ENCODE results near the gene ARID2.

The ARID2 gene

DNA sequence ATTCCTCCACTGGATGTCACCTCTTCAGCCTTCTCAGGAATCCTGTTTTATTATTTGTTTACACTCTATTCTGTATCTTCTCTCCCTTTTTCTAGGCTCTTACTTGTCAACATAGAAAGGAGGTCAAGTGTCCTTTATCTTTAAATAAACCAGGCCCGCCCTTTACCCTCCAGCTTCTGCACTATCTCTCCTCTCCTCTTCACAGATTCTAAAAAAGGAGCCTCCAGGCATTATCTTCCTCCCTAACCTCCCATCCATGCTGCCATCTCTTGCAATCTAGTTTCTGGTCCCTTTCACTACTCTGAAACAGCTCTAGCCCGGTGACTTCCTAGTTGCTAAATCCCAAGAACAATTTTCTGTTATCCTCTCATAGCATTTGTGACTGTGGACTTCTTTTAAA, 24.1 kb upstream of the ARID2 start:
- in situ Hi-C loops (cut with MboI; ENCODE audit: low pct_unique_long_range_greater_than_20kb, low sequenced_read_pairs, unreplicated experiment): no loop called here
- no peak for DNase-seq (ENCODE audit: low spot score)
- TF ChIP-seq, protein P1, sequence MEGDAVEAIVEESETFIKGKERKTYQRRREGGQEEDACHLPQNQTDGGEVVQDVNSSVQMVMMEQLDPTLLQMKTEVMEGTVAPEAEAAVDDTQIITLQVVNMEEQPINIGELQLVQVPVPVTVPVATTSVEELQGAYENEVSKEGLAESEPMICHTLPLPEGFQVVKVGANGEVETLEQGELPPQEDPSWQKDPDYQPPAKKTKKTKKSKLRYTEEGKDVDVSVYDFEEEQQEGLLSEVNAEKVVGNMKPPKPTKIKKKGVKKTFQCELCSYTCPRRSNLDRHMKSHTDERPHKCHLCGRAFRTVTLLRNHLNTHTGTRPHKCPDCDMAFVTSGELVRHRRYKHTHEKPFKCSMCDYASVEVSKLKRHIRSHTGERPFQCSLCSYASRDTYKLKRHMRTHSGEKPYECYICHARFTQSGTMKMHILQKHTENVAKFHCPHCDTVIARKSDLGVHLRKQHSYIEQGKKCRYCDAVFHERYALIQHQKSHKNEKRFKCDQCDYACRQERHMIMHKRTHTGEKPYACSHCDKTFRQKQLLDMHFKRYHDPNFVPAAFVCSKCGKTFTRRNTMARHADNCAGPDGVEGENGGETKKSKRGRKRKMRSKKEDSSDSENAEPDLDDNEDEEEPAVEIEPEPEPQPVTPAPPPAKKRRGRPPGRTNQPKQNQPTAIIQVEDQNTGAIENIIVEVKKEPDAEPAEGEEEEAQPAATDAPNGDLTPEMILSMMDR (IDR thresholded peaks at IDR 0.05; ENCODE audit: extremely low read depth, insufficient read depth, missing control alignments): no peak

DNA sequence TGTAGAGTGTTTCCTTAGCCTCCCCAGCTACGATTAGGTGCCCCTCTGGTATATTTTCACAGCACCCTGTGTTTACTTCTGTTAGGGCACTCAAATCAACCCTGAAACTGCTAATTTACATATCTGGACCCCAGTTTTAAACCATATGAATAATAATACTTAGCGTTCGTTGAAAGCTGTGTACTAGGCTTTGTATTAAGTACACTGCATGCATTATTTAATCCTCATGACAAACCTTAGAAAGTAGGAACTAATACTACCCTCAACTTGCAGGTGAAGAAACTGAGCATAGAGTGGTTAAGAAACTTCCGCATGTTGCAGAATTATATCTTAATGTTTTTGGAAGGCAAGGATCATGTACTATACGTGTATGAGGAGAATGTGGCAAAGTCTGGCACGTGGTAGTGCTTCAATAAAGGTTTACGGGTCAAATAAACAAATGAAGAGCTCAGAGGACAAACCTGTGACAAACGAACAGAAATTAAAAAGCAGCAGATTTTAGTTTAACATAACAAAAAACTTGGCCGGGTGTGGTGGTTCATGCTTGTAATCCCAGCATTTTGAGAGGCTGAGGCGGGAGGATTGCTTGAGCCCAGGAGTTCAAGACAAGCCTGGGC, 22.2 kb upstream of the ARID2 start:
- in situ Hi-C loops (cut with MboI; ENCODE audit: low pct_unique_long_range_greater_than_20kb, low sequenced_read_pairs, unreplicated experiment): no loop called here
- DNase-seq (ENCODE audit: low spot score): no peak
- TF ChIP-seq, protein P1 (IDR thresholded peaks at IDR 0.05; ENCODE audit: extremely low read depth, insufficient read depth, missing control alignments): no peak

DNA sequence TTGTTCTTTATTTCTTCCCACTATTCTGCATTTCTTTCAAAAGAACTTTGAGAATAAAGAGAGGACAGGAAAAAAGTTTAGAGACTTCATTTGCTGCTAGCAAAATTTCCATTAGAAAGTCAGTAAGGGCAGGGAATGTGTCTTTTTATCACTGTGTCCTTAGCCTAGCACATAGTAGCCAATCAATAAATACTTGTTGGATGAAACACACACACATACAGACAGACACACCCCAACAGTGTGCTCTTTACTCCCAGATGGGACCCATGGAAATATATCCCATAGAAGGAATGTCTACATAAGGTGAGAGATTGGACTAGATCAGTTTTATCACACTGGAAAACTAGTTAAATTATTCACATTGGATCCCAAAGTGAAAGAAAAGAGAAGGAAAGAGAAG, 21.1 kb upstream of the ARID2 start:
- in situ Hi-C loops (cut with MboI; ENCODE audit: low pct_unique_long_range_greater_than_20kb, low sequenced_read_pairs, unreplicated experiment): no loop called here
- TF ChIP-seq, protein P1 (IDR thresholded peaks at IDR 0.05; ENCODE audit: extremely low read depth, insufficient read depth, missing control alignments): no peak
- no peak for DNase-seq (ENCODE audit: low spot score)

DNA sequence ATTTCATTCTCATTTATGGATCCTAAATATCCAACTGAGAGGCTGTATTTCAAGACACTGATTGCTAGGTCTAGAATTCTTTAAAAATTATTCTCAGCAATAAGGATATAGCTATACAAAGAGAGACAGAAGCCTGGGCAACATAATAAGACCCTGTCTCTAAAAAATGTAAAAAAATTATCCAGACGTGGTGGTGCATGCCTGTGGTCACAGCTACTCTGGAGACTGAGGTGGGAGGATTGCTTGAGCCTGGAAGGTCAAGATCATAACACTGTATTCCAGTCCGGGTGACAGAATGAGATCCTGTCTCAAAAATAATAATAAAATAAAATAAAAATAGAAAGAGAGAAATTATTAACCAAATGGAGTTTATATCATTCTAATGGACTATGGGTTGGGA, 20.6 kb upstream of the ARID2 start:
- in situ Hi-C loops (cut with MboI; ENCODE audit: low pct_unique_long_range_greater_than_20kb, low sequenced_read_pairs, unreplicated experiment): no loop called here
- TF ChIP-seq, protein P1 (IDR thresholded peaks at IDR 0.05; ENCODE audit: extremely low read depth, insufficient read depth, missing control alignments): no peak
- DNase-seq (ENCODE audit: low spot score): no peak

DNA sequence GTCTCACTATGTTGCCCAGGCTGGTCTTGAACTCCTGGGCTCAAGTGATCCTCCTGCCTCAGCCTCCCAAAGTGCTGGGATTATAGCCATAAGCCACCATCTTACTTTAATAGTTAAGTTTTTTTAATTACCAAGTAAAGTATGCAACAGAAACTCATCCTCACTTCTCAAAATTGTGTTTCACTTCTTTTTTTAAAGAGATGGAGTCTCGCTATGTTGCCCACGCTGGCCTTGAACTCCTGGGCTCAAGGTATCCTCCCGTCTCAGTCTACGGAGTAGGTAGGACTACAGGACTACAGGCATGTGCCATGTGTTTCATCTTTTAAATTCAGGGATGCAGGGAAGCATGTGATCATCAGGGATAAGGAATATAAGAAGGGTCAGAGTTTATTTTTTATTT, 17.2 kb upstream of the ARID2 start:
- in situ Hi-C loops (cut with MboI; ENCODE audit: low pct_unique_long_range_greater_than_20kb, low sequenced_read_pairs, unreplicated experiment): no loop called here
- DNase-seq (ENCODE audit: low spot score): no peak
- TF ChIP-seq, protein P1 (IDR thresholded peaks at IDR 0.05; ENCODE audit: extremely low read depth, insufficient read depth, missing control alignments): no peak

DNA sequence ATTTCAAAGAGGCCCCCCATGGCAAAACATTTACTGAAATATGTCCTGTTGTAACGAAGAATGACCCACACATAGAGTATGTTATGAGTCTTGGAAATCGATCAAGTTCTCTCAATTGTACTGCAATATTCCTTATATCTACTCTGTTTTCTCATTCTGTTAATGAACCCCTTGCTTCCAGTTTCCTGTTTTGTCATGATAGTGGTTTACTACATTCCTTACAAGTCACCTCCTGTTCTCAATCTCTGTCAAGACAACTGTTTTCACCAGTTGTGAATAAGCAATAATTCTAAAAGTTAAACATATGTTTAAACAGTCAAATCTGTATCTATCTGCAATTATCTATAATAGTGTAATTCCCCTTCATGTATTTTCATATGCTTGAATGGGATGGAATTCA, 16.4 kb upstream of the ARID2 start:
- in situ Hi-C loops (cut with MboI; ENCODE audit: low pct_unique_long_range_greater_than_20kb, low sequenced_read_pairs, unreplicated experiment): no loop called here
- TF ChIP-seq, protein P1 (IDR thresholded peaks at IDR 0.05; ENCODE audit: extremely low read depth, insufficient read depth, missing control alignments): no peak
- DNase-seq (ENCODE audit: low spot score): no peak

DNA sequence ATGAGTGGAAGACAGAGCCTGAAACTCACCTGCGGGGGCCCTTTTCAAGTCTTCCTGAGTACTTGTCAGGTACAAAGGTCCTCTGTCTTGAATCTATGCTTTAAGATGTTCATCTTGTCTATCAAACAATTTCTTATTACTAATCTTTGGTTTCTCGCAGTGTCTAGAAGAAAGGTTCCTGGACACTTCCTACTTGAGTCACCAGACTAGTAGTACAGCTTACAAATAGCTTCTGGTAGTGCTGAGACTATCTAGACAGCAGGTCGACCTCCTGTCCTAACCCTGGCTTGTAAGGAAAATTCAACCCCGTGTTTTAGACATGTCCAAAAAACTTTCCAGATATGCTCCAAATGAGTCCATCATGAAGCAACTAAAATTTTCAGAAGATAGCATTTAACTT, 11.2 kb upstream of the ARID2 start:
- DNase-seq (ENCODE audit: low spot score): no peak
- TF ChIP-seq, protein P1 (IDR thresholded peaks at IDR 0.05; ENCODE audit: extremely low read depth, insufficient read depth, missing control alignments): no peak
- in situ Hi-C loops (cut with MboI; ENCODE audit: low pct_unique_long_range_greater_than_20kb, low sequenced_read_pairs, unreplicated experiment): no loop called here
